ENCODE measurements around the gene THSD4.

- TF ChIP-seq CTCF (IDR thresholded peaks at IDR 0.05; ENCODE audit: low read depth, low read length) (no peak), EZH2phosphoT487 (IDR thresholded peaks at IDR 0.05; ENCODE audit: low read depth) (no peak)
Observed at GRCh38 chr15:71735385-71735757, 620.1 kb downstream of the THSD4 start.

All from OCI-LY3 (cell line).